ENCODE data around the gene CDH16. TPM values are rescaled to one million over a fixed set of nuclear protein-coding genes. Genes with fewer than 3 reads are reported as not detected.

Gene CDH16
- total and polyA plus RNA-seq, 9 donors: 0.04 to 1.7 (median 0.11) TPM; not detected in 2

GRCh38 chr16:66921729-66922450, 3.2 kb upstream of the CDH16 start:
- WGBS (ENCODE audit: insufficient coverage): 66% methylated on average over 42 of the region's 42 CpGs
- Histone ChIP-seq H3K9me3 (replicated peaks; ENCODE audit: control insufficient read depth, low read depth, low read length) (no peaks in the 10 kb centered on the region), H3K27me3 (ENCODE audit: control insufficient read depth, insufficient read depth, low read length) (peaks cover 65% of the 10 kb centered on the region), H3K4me3 (ENCODE audit: low read length) (no peak overlapping the region), H3K27ac (ENCODE audit: low read length) (no peak overlapping the region), H3K36me3 (ENCODE audit: control insufficient read depth, insufficient read depth, low read length) (peaks cover 7% of the 10 kb centered on the region), H3K4me1 (ENCODE audit: control insufficient read depth, insufficient read depth, low read length) (peaks cover 60% of the 10 kb centered on the region)
- DNase-seq: no peak

- 55% methylated on average over 3 of the region's 9 CpGs for WGBS (ENCODE audit: insufficient coverage)
- H3K4me3 ChIP-seq (ENCODE audit: low read length): no peak overlapping the region
- H3K36me3 ChIP-seq (ENCODE audit: control insufficient read depth, insufficient read depth, low read length): peaks cover 7% of the 10 kb centered on the region
- no peaks in the 10 kb centered on the region for H3K9me3 ChIP-seq (replicated peaks; ENCODE audit: control insufficient read depth, low read depth, low read length)
- peaks cover 61% of the 10 kb centered on the region for H3K27me3 ChIP-seq (ENCODE audit: control insufficient read depth, insufficient read depth, low read length)
- DNase-seq: no peak
- H3K27ac ChIP-seq (ENCODE audit: low read length): no peak overlapping the region
- H3K4me1 ChIP-seq (ENCODE audit: control insufficient read depth, insufficient read depth, low read length): peaks cover 52% of the 10 kb centered on the region
Observed at GRCh38 chr16:66920924-66921680, 2.4 kb upstream of the CDH16 start.

GRCh38 chr16:66920299-66920590, 1.6 kb upstream of the CDH16 start:
- H3K27me3 ChIP-seq (ENCODE audit: control insufficient read depth, insufficient read depth, low read length): peaks cover 56% of the 10 kb centered on the region
- H3K36me3 ChIP-seq (ENCODE audit: control insufficient read depth, insufficient read depth, low read length): peaks cover 7% of the 10 kb centered on the region
- H3K4me1 ChIP-seq (ENCODE audit: control insufficient read depth, insufficient read depth, low read length): peaks cover 43% of the 10 kb centered on the region
- no peak overlapping the region for H3K27ac ChIP-seq (ENCODE audit: low read length)
- DNase-seq: no peak
- no peaks in the 10 kb centered on the region for H3K9me3 ChIP-seq (replicated peaks; ENCODE audit: control insufficient read depth, low read depth, low read length)
- no peak overlapping the region for H3K4me3 ChIP-seq (ENCODE audit: low read length)
- WGBS (ENCODE audit: insufficient coverage): no CpG with 5 or more reads among the region's 2 CpGs

GRCh38 chr16:66919569-66920298, 1.0 kb upstream of the CDH16 start:
- H3K27me3 ChIP-seq (ENCODE audit: control insufficient read depth, insufficient read depth, low read length): peaks cover 55% of the 10 kb centered on the region
- no peak overlapping the region for H3K4me3 ChIP-seq (ENCODE audit: low read length)
- DNase-seq: no peak
- 71% methylated on average over 1 of the region's 5 CpGs for WGBS (ENCODE audit: insufficient coverage)
- H3K27ac ChIP-seq (ENCODE audit: low read length): no peak overlapping the region
- peaks cover 41% of the 10 kb centered on the region for H3K4me1 ChIP-seq (ENCODE audit: control insufficient read depth, insufficient read depth, low read length)
- H3K9me3 ChIP-seq (replicated peaks; ENCODE audit: control insufficient read depth, low read depth, low read length): no peaks in the 10 kb centered on the region
- H3K36me3 ChIP-seq (ENCODE audit: control insufficient read depth, insufficient read depth, low read length): peaks cover 7% of the 10 kb centered on the region

GRCh38 chr16:66918355-66918754, 330 bp downstream of the CDH16 start:
- WGBS (ENCODE audit: insufficient coverage): 84% methylated on average over 4 of the region's 6 CpGs
- peaks cover 41% of the 10 kb centered on the region for H3K27me3 ChIP-seq (ENCODE audit: control insufficient read depth, insufficient read depth, low read length)
- H3K4me1 ChIP-seq (ENCODE audit: control insufficient read depth, insufficient read depth, low read length): peaks cover 41% of the 10 kb centered on the region
- H3K27ac ChIP-seq (ENCODE audit: low read length): no peak overlapping the region
- H3K36me3 ChIP-seq (ENCODE audit: control insufficient read depth, insufficient read depth, low read length): peaks cover 7% of the 10 kb centered on the region
- H3K9me3 ChIP-seq (replicated peaks; ENCODE audit: control insufficient read depth, low read depth, low read length): no peaks in the 10 kb centered on the region
- H3K4me3 ChIP-seq (ENCODE audit: low read length): no peak overlapping the region
- no peak for DNase-seq

GRCh38 chr16:66917741-66918140, 944 bp downstream of the CDH16 start:
- H3K9me3 ChIP-seq (replicated peaks; ENCODE audit: control insufficient read depth, low read depth, low read length): no peaks in the 10 kb centered on the region
- H3K27me3 ChIP-seq (ENCODE audit: control insufficient read depth, insufficient read depth, low read length): peaks cover 36% of the 10 kb centered on the region
- no peak for DNase-seq
- no peak overlapping the region for H3K4me3 ChIP-seq (ENCODE audit: low read length)
- peaks cover 37% of the 10 kb centered on the region for H3K4me1 ChIP-seq (ENCODE audit: control insufficient read depth, insufficient read depth, low read length)
- peaks cover 7% of the 10 kb centered on the region for H3K36me3 ChIP-seq (ENCODE audit: control insufficient read depth, insufficient read depth, low read length)
- no peak overlapping the region for H3K27ac ChIP-seq (ENCODE audit: low read length)
- WGBS (ENCODE audit: insufficient coverage): 62% methylated on average over 7 of the region's 9 CpGs

GRCh38 chr16:66916518-66916917, 2.2 kb downstream of the CDH16 start:
- WGBS (ENCODE audit: insufficient coverage): 88% methylated on average over 6 of the region's 6 CpGs
- H3K9me3 ChIP-seq (replicated peaks; ENCODE audit: control insufficient read depth, low read depth, low read length): no peaks in the 10 kb centered on the region
- H3K27me3 ChIP-seq (ENCODE audit: control insufficient read depth, insufficient read depth, low read length): peaks cover 27% of the 10 kb centered on the region
- H3K4me3 ChIP-seq (ENCODE audit: low read length): no peak overlapping the region
- DNase-seq: no peak
- H3K4me1 ChIP-seq (ENCODE audit: control insufficient read depth, insufficient read depth, low read length): peaks cover 30% of the 10 kb centered on the region
- H3K36me3 ChIP-seq (ENCODE audit: control insufficient read depth, insufficient read depth, low read length): no peaks in the 10 kb centered on the region
- no peak overlapping the region for H3K27ac ChIP-seq (ENCODE audit: low read length)

GRCh38 chr16:66915041-66915440, 3.6 kb downstream of the CDH16 start:
- Histone ChIP-seq H3K27me3 (ENCODE audit: control insufficient read depth, insufficient read depth, low read length) (peaks cover 17% of the 10 kb centered on the region), H3K36me3 (ENCODE audit: control insufficient read depth, insufficient read depth, low read length) (no peaks in the 10 kb centered on the region), H3K4me3 (ENCODE audit: low read length) (no peak overlapping the region), H3K9me3 (replicated peaks; ENCODE audit: control insufficient read depth, low read depth, low read length) (no peaks in the 10 kb centered on the region), H3K27ac (ENCODE audit: low read length) (no peak overlapping the region), H3K4me1 (ENCODE audit: control insufficient read depth, insufficient read depth, low read length) (peaks cover 22% of the 10 kb centered on the region)
- DNase-seq: no peak
- 82% methylated on average over 2 of the region's 7 CpGs for WGBS (ENCODE audit: insufficient coverage)

- Histone ChIP-seq H3K9me3 (replicated peaks; ENCODE audit: control insufficient read depth, low read depth, low read length) (no peaks in the 10 kb centered on the region), H3K36me3 (ENCODE audit: control insufficient read depth, insufficient read depth, low read length) (no peaks in the 10 kb centered on the region), H3K4me1 (ENCODE audit: control insufficient read depth, insufficient read depth, low read length) (peaks cover 17% of the 10 kb centered on the region), H3K27ac (ENCODE audit: low read length) (no peak overlapping the region), H3K4me3 (ENCODE audit: low read length) (no peak overlapping the region), H3K27me3 (ENCODE audit: control insufficient read depth, insufficient read depth, low read length) (peaks cover 16% of the 10 kb centered on the region)
- DNase-seq: no peak
- 94% methylated on average over 6 of the region's 7 CpGs for WGBS (ENCODE audit: insufficient coverage)
Observed at GRCh38 chr16:66914541-66914940, 4.1 kb downstream of the CDH16 start.

- no peak overlapping the region for H3K27ac ChIP-seq (ENCODE audit: low read length)
- no peaks in the 10 kb centered on the region for H3K36me3 ChIP-seq (ENCODE audit: control insufficient read depth, insufficient read depth, low read length)
- DNase-seq: no peak
- WGBS (ENCODE audit: insufficient coverage): 74% methylated on average over 4 of the region's 4 CpGs
- H3K9me3 ChIP-seq (replicated peaks; ENCODE audit: control insufficient read depth, low read depth, low read length): no peaks in the 10 kb centered on the region
- peaks cover 9% of the 10 kb centered on the region for H3K4me1 ChIP-seq (ENCODE audit: control insufficient read depth, insufficient read depth, low read length)
- H3K27me3 ChIP-seq (ENCODE audit: control insufficient read depth, insufficient read depth, low read length): peaks cover 15% of the 10 kb centered on the region
- H3K4me3 ChIP-seq (ENCODE audit: low read length): no peak overlapping the region
Observed at GRCh38 chr16:66913711-66914110, 5.0 kb downstream of the CDH16 start.

Data from muscle of leg (tissue), 11 donors.